Measurements from ENCODE around the gene SLC4A4.

SLC4A4 gene

DNA sequence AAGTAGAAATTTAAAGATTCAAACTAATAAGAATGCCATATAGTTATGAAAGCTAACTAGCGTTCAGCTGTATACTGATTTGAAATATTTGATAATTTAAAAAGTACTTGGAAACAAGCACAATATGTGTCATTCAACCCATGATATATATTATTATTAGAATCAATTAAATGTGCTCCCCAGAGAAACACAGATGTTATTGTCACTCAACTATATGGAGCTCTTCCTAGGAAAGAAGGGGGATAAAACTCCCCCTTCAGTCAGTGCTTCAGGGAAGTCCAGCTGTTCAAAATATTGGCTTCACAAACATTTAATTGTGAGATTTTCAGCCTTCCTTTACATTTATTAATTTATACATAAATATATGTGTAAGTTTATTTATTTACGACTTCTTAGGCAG, 135.9 kb downstream of the SLC4A4 start:
- no peak for DNase-seq

DNA sequence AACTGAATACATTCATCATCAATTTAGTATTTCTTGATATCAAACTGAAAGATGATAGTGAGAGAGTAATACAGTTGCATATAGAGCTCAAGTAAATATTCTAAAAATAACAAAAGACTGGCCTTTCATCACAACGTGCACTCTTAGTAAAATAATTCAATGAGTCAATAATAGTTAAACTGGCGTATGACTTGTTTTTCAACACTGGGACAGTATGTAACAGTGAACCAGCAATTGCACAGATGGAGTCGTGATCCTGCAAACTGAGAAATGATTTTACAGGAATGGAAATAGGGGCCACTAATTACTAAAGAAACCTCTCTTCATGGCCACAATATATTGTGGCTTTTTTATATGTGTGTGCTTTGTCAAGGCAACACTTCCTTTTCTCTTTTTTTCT, 137.4 kb downstream of the SLC4A4 start:
- DNase-seq: no peak

DNA sequence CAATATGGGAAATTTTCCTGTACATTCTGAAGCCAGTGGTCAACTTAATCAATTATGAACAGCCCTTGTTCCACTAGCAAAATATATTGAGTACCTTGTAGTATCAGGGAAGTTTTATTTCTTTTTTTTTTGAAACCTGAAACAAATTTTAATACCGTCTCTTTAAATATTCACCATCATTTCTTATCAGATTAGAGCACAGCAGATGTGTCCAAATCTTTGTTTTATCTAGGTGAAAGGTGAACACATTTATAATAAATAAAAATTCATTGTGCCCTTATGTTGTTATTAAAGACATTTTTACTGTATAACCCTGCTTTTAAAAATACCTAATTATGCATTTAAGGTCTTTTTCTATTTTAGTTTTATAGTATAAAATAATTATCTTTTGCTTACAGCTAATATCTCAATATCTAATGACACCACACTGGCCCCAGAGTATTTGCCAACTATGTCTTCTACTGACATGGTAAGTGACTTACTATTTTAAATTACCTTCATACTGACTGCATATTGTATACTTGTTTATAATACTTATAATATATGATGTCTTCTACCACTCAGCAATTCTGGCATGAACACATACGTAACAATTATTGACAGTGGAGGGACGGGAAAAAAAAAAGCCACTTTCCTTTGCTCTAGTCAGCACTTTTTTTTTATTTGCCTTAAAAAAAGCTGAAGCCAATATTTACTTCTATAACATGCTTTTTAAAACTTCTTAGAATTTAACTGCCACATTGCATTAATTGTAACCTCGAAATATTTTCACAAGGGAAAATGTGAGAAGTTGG, 147.9 kb downstream of the SLC4A4 start:
- no peak for DNase-seq

DNA sequence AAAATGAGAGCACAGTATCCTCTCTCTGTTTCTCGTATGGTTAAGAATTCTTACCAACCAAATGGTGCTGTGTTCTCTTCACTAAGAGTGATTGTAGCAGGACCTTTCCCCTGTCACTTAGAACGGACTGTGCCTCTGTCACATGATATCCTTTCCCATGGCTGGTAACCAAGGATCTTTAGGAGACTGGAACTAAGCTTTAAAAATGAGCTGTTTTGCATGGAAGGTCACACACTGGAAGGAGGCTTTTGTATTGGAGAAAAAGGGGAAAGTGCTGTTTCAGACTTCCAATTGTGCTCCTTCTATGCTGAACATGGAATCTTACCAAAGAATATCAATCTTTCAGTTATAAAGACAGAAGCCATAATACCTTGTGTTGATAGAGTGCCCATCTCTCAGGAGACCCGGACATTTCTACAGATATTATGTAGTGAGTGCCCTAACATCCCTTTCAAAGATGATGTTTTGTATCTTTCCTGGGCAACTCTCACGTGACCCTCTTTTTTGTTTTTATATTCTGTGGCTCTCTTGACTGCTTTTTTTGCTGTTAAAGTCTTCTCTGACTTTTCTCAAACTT, 148.6 kb downstream of the SLC4A4 start:
- no peak for DNase-seq

DNA sequence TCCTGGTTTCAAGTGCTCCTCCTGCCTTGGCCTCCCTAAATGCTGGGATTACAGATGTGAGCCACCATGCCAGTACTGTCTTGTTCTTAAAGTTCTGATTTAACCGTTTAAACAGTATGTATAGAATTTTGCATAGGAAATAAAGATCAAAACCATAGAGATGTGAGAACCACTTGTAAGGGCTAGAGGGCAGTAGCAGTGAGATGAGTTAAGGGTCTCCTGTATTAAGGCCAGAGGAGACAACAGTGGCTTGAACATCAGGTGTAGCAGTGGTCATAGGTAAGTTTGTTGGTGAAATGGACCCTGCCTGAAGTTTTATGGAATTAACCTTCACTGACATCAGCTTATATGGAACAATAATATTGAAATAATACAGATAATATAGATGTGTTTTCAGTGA, 155.7 kb downstream of the SLC4A4 start:
- DNase-seq: no peak

DNA sequence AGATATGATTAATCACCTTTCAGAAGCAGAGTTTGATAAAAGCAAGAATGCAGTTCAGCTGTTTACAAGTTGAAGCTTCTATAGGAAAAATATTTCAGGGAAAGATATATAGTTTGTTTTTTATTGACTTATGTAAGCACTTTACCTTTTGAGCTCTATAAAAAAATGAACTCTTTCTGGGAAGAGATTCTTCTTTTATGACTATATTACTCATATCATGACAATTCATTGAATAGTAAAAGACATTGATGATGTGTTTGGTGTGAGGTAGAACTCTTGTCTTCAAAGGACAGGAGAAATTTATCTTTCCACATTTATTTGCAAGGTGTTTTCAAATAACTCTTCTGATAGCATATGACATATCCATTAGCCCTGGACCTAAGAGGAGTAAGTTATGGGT, 156.6 kb downstream of the SLC4A4 start:
- no peak for DNase-seq

DNA sequence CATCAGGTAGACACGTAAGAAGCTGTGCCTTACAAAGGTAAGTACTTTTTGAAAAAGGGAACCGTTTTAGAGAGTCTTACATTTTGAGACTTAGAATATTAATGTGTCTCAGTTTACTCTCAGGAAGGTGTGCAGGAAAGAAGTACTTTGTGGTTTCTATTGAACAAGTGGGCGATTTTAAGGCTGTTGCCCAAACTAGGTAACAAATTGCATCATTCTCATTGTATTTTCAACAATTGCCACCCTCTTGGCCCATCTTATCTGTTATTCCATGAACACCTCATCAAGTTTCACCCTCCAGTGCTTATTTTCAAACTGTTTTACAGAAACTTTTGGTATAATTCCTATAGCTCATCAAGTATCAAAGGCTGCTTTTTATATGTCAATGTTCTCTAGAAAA, 158.3 kb downstream of the SLC4A4 start:
- DNase-seq: no peak

DNA sequence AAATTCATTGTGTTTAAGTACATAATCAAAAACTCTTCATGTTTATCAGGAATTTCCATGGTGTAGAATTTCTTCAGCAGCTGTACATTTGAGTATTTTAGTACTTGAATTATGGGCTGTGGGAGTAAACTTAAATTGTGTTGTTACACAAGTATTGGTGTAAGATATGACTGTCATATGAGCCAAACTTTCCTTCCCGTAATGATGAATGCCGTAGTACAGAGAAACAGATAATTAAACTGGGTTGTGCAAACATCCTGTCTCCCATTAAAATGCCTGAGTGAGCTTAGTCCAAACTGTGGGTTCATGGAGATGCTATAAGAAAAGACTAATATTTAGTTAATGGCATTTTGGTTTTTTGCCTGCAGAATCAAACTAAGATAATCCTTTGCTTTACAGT, 159.2 kb downstream of the SLC4A4 start:
- DNase-seq: no peak

DNA sequence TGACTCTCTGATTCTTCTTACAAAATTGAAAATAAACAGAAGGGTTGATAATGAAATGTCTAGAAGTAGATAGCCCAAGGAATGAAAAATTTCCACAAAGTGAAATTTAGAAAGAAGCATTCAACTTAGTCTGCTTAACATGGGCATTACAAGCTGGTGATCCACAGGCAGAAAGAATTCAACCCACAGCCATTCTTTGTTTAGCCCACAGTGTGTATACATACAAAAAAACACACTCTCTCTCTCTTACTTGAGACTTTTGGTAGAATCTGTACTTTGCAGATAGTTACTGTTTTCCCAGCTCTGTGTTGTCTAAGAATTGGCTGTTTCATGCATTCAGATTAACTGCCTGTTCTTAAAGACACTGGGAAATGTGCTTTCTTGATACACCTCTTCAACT, 159.8 kb downstream of the SLC4A4 start:
- no peak for DNase-seq

DNA sequence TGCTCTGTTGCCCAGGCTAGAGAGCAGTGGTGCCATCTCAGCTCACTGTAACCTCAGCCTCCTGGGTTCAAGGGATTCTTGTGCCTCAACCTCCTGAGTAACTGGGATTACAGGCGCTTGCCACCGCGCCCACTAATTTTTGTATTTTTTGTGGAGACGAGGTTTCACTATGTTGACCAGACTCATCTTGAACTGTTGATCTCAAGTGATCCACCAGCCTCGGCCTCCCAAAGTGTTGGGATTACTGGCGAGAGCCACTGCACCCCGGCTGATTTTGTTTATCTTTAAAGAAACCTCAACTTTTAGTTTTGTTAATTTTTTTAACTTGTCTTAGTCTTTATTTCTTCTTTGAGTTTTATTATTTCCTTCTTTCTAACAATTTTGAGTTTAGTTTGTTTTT, 163.2 kb downstream of the SLC4A4 start:
- no peak for DNase-seq

DNA sequence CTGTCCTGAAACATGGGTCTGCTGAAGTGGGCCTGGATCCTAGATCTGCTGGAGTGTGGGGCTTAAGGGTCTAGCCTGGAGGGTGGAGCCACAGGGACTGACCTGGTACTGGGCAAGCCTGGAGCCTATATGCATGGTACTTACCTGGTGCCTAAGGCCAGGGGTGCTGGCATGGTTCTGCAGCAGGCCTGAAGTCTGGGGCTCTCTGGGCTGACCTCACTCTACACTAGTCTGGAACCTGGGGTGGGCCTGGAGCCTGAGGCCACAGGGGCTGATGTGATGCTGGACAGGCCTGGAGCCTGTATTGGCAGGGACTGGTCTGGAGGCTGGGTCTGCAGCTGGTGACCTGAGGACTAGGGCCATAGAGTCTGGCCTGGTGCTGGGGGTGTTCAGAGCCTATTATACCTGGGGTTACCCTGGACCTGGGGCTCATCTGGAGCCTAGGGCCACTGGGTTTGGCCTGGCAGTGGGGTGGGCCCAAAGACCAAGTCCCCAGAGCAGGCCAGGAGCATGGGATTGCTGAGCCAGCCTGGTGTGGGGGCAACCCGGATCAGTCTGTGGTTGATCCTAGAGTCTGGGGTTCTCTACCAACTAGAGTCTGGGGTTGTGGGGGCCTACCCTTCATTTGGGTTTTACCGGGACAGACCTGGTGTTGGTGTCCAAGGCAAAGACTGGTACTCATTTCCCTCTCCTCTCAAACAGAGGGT, 179.6 kb downstream of the SLC4A4 start:
- no peak for DNase-seq

DNA sequence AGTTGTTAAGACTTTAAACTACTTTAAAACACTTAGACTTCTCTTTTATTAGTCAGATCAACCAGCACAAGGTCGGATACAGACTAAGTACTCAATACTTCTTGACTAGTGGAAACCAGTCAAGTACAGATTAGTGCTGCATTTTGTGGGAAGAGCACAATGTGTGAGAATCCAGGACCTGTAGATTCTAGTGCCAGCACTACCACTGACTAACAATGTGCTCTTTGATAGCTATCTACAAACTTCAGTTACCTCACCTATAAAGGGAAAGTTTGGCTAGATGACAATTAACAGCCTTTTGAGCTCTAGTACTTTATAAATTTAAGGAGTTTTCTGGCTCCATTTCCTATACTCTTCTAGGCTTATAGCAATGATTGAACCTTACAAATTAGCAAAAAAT, 181.5 kb downstream of the SLC4A4 start:
- no peak for DNase-seq

DNA sequence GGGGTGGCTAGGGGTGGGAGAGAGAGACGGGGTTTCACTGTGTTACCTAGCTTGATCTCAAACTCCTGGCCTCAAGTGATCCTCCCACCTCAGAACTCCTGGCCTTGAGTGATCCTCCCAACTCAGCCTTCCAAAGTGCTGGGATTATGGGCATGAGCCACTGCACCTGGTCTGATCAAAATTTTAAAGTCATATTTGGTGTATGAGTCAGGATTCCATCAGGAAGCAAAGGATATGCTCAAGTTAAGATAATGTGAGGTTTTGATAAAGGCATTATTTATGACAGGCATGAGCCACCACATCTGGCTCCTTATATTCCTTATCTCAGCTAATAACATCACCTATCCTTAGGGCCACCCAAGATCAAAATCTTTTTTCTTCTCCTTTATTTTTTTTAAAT, 182.0 kb downstream of the SLC4A4 start:
- no peak for DNase-seq

DNA sequence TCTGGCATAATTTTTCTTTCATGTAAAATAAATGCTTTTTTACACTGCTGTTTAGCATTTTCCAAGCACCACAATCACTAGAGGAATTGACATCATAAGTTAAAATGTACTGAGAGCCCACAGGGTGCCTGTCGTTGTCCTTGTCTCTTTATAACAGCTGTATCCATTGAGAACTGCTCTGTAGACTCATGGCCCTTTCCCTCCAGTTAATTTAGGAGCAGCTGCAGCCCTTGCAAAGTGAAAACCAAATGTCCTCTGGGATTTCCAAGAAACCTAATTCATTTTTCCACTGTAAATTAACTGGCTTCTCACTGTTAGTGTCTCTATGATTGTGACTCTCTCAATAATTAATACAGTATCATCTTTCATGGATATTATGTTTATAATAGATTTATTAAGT, 185.9 kb downstream of the SLC4A4 start:
- no peak for DNase-seq

DNA sequence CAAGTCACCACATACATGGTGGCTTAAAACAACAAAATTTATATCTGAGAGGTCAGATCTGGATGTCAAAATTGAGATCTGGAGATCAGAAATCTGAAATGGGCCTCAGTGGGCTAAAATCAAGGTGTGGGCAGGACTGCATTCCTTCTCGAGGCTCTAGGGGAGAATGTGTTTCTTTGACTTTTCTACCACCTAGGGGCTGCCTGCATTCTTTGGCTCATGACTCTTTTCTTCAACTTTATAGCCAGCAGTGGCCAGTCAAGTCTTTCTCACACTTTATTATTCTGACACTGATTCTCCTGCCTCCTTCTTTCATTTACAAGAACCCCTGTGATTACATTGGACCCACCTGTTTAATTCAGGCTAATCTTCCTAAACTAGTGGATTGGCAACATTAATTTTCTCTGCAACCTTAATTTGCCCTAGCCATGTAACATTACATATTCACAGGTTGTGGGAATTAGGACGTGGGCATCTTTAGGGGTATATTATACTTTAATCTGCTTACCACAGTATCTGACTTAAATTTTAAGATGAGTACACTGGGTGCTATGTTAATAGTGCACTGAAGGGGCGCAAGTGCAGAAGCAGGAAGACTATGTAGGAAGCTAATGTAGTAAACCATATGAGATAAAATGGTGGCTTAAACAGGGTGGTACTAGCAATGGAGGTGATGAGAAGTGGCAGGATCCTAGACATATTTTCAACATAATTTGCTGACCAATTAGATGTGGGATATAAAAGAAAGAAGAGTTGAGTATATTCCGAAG, 188.0 kb downstream of the SLC4A4 start:
- DNase-seq: no peak

DNA sequence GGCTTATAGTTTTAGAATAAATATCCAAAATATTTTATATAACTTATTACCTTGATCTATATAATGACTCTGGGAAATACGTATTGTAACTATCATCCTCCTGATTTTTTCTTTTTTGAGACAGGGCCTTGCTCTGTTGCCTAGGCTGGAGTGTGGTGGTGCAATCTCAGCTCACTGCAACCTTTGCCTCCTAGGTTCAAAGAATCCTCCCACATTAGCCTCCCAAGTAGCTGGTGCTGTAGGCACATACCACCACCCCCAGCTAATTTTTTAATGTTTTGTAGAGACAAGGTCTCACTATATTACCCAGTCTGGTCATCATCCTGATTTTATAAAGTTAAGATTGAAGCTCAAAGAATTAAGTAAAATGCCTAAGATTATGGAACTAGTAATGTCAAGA, 193.6 kb downstream of the SLC4A4 start:
- no peak for DNase-seq

DNA sequence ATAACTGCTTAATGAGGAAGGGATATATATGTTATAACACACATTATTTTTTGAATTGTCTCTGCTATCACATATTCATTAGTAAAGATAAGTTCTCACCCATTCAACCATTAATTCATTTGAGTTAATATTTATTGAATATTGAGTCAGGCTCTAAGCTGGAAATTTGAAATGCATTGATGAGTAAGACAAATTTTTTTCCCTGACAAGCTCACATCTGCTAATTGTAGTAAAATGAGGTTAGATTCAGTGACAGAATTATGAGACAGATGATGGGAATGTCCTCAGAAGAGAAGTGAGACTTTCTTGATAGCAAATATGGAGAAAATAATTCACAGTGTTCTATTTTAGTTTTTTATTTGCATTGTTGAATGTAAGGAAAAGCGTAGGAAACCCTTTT, 194.3 kb downstream of the SLC4A4 start:
- DNase-seq: no peak

DNA sequence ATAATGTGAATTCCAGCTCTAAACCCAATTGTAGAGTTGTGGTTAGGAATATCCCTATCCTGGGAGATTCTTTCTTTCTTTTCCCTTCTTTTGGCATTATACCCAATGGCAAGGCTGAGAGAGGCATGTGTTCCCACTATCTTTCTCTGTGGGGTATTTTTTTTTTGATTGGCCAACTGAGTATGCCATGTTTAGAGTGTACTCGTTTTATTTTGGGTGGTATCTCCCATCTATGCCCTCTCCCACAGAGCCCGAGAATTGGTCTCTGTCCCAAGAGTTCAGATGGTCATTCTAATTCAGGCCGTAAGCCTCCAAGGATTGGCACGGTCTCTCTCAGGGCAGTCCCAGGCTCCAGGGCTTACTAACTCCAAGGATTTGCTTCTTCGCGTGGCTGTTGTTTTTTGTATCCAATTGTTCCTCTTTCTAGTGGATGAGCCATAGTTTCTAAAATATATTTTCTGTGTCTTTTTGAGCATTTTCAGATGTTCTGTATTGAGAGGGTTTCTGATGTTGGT, 198.8 kb downstream of the SLC4A4 start:
- no peak for DNase-seq

DNA sequence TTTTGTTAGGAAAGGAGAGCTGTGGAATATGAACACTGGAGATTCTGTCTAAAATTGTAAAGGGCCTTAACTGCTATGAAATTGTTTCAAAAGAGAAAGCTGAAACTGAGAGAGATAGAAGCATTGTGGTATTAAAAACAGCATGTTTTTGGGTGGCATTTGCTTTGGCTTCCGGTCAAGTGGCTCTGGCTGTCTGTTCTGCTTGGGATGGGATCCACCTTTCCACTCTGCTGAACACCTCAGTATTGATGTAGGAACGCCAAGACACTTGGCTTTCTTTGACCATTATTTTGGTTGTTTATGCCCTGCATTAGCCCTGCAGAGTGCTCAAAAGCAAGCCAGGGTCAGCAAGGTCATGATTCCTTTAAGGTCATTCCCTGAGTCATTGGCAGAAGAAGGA, 199.7 kb downstream of the SLC4A4 start:
- no peak for DNase-seq

DNA sequence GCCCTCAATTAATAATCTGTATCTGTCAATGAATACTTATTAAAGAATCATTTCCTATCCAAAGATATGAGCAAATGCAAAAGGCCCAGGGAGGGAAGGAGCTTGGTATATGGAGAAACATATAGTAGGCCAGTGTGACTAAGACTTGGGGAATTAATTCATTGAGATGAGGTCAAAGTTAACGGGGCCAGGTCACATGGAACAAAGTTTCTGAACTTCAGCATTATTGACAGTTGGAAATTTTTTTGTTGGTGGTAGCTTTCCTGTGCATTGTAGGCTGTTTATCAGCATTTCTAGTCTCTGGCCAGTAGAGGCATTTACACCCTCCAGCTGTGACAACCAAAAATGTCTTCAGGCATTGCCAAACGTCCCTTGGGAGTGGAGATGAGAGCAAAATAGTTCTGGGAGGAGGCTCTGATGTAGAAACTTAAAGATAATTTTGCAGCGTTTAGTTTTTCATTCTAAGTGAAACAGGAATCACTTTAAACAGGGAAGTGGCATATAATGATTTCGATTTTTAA, 202.0 kb downstream of the SLC4A4 start:
- no peak for DNase-seq

DNA sequence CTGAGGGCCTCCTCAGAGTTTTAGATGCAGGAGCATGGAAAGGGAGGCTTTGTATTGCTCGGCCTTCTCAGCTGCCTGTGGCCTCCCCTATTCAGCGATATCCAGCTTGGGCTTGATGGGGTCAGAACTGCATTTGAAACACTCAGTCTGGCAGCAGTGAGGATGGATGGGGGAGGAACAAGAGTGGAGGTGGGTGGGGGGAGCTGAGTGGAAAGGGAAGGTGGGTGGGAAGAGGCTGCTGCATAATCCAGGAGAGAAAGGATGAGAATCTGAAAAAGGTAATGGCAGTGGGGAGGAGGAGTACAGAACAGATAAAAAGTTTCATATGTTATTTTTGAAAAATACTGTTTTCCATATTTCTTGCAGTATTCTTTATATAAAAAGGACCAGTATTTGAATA, 202.7 kb downstream of the SLC4A4 start:
- DNase-seq: no peak

DNA sequence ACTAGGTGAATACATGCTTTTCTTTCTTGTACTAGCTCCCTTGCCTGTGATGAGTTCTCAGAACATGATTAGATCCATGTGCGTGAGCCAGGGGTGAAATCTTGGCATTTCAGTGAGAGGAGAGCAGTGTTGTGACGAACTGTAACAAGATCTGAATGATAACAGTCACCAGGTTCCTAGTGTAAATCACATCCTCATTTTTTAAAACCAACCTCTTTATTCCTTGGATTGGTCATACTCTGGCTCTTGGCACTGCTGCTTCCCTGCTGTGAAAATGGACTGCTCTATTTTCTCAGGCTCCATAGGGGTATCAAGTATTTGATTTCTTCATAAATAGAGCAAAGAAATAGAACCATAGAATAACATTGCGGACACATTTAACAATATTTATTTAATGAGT, 206.3 kb downstream of the SLC4A4 start:
- no peak for DNase-seq

DNA sequence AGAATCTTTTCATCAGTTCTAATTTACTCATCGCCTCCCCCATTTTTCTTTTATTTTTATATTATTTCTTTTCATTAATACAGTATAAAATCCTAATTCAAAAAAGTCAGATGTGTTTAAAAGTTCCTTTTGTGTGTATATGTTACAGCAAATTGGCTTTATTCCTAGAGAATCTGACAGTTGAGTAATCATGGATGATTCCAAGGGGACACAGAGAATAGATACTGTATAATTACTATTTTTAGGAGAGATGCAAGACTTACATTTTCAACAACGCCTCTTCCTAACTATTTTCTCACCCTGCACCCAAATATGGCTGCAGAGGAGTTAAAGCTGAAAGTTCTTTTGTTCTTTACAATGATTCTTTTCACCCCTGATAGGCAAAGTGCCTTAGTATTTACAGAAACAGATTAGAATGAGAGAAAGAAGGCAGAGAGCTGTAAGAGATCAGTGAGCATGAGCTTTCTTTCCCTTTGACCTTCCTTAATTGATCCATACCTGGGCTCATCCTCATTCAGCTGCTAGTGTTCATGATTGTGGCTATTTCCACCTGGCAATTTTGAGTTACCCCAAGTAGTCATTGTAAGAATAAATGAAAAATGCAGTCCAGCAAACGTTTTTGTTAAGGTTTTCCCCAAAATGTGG, 210.8 kb downstream of the SLC4A4 start:
- no peak for DNase-seq

All from CD4-positive, alpha-beta T cell treated with Interleukin-17A for 1 hour (primary cell).